ENCODE measurements around the gene HMCN2.

HMCN2 gene

GRCh38 chr9:130478736-130479575 is 213.4 kb downstream of the HMCN2 start:
- no peak for DNase-seq

- no peak for DNase-seq
These were observed 214.0 kb downstream of the HMCN2 start for GRCh38 chr9:130479587-130479986.

- DNase-seq = peak; percentile 62
These were observed 215.1 kb downstream of the HMCN2 start for GRCh38 chr9:130480673-130481072.

GRCh38 chr9:130482463-130482862 is 216.9 kb downstream of the HMCN2 start:
- DNase-seq = no peak

GRCh38 chr9:130483371-130483971 is 217.9 kb downstream of the HMCN2 start:
- no peak for DNase-seq
